ENCODE results near the gene CDH23.

CDH23 gene

DNA sequence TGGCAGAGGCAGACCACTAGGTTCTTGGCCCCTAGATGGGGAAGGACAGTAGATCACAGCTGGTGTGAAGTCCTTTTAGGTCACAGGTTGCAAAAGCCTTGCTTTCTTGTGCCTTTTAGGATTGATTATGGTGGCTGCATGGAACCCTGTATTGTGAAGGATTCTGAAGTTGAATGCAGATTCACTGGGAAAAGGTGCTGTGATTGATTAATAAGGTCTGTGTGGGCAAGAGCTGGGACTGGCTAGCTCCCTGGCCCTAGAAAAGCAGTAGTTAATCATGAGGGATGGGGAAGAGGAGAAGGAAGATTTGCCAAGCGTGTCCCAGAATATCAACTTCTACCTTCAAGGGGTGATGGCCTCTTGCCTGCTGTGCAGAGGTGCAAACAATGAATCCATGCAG is 105.5 kb downstream of the CDH23 start:
- H3K4me1 ChIP-seq (ENCODE audit: control insufficient read depth in 5 of 5, insufficient read depth in 5 of 5, low read length in 5 of 5), result peaks cover 0 to 15% (median 11%) of the 10 kb centered on the region in 5 donors
- no peak overlapping the region for H3K27ac ChIP-seq (ENCODE audit: low read depth, low read length)
- H3K9me3 ChIP-seq (ENCODE audit: control insufficient read depth in 5 of 5, low read length in 5 of 5), result no peaks in the 10 kb centered on the region
- H3K4me3 ChIP-seq (ENCODE audit: low read depth in 1 of 5, low read length in 5 of 5), result no peak overlapping the region
- no peaks in the 10 kb centered on the region for H3K27me3 ChIP-seq (ENCODE audit: control insufficient read depth in 5 of 5, insufficient read depth in 4 of 5, low read length in 5 of 5)
- H3K36me3 ChIP-seq (ENCODE audit: control insufficient read depth in 5 of 5, insufficient read depth in 5 of 5, low read length in 5 of 5), result no peaks in the 10 kb centered on the region
- H3K9ac ChIP-seq (ENCODE audit: low read length in 5 of 5), result no peak overlapping the region

GRCh38 chr10:71502851-71503250 is 106.1 kb downstream of the CDH23 start:
- no peaks in the 10 kb centered on the region for H3K36me3 ChIP-seq (ENCODE audit: control insufficient read depth in 5 of 5, insufficient read depth in 5 of 5, low read length in 5 of 5)

GRCh38 chr10:71504168-71504567 is 107.4 kb downstream of the CDH23 start:
- Histone ChIP-seq H3K36me3 (ENCODE audit: control insufficient read depth in 5 of 5, insufficient read depth in 5 of 5, low read length in 5 of 5) (no peaks in the 10 kb centered on the region), H3K9ac (ENCODE audit: low read length in 5 of 5) (no peak overlapping the region), H3K27me3 (ENCODE audit: control insufficient read depth in 5 of 5, insufficient read depth in 4 of 5, low read length in 5 of 5) (no peaks in the 10 kb centered on the region), H3K27ac (ENCODE audit: low read depth, low read length) (no peak overlapping the region), H3K9me3 (ENCODE audit: control insufficient read depth in 5 of 5, low read length in 5 of 5) (no peaks in the 10 kb centered on the region), H3K4me3 (ENCODE audit: low read depth in 1 of 5, low read length in 5 of 5) (no peak overlapping the region), H3K4me1 (ENCODE audit: control insufficient read depth in 5 of 5, insufficient read depth in 5 of 5, low read length in 5 of 5) (peaks cover 0 to 15% (median 9%) of the 10 kb centered on the region in 5 donors)

More at GRCh38 chr10:71502851-71503250, 106.1 kb downstream of the CDH23 start:
- no peaks in the 10 kb centered on the region for H3K9me3 ChIP-seq (ENCODE audit: control insufficient read depth in 5 of 5, low read length in 5 of 5)
- no peak overlapping the region for H3K4me3 ChIP-seq (ENCODE audit: low read depth in 1 of 5, low read length in 5 of 5)
- no peak overlapping the region for H3K27ac ChIP-seq (ENCODE audit: low read depth, low read length)
- no peaks in the 10 kb centered on the region for H3K27me3 ChIP-seq (ENCODE audit: control insufficient read depth in 5 of 5, insufficient read depth in 4 of 5, low read length in 5 of 5)
- peaks cover 0 to 15% (median 9%) of the 10 kb centered on the region in 5 donors for H3K4me1 ChIP-seq (ENCODE audit: control insufficient read depth in 5 of 5, insufficient read depth in 5 of 5, low read length in 5 of 5)
- H3K9ac ChIP-seq (ENCODE audit: low read length in 5 of 5), result no peak overlapping the region

GRCh38 chr10:71504570-71504969 is 107.8 kb downstream of the CDH23 start:
- no peak overlapping the region for H3K27ac ChIP-seq (ENCODE audit: low read depth, low read length)
- H3K27me3 ChIP-seq (ENCODE audit: control insufficient read depth in 5 of 5, insufficient read depth in 4 of 5, low read length in 5 of 5), result no peaks in the 10 kb centered on the region
- no peak overlapping the region for H3K4me3 ChIP-seq (ENCODE audit: low read depth in 1 of 5, low read length in 5 of 5)
- H3K36me3 ChIP-seq (ENCODE audit: control insufficient read depth in 5 of 5, insufficient read depth in 5 of 5, low read length in 5 of 5), result no peaks in the 10 kb centered on the region
- peaks cover 0 to 15% (median 9%) of the 10 kb centered on the region in 5 donors for H3K4me1 ChIP-seq (ENCODE audit: control insufficient read depth in 5 of 5, insufficient read depth in 5 of 5, low read length in 5 of 5)
- no peak overlapping the region for H3K9ac ChIP-seq (ENCODE audit: low read length in 5 of 5)
- H3K9me3 ChIP-seq (ENCODE audit: control insufficient read depth in 5 of 5, low read length in 5 of 5), result no peaks in the 10 kb centered on the region

DNA sequence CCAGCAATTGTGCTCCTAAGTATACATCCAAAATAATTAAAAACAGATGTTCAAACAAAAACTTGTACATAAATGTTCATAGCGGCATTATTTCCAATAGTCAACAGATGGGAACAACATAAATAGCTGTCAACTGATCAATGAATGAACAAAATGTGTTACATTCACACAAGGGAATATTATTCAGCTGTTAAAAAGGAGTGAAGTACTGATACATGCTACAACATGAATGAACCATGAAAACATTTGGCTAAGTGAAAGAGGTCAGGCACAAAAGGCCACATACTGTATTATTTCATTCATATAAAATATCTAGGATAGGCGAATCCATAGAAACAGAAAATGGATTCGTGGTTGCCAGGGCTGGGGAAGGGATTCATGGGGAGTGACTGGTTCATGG is 109.1 kb downstream of the CDH23 start:
- H3K27me3 ChIP-seq (ENCODE audit: control insufficient read depth in 5 of 5, insufficient read depth in 4 of 5, low read length in 5 of 5), result no peaks in the 10 kb centered on the region
- H3K36me3 ChIP-seq (ENCODE audit: control insufficient read depth in 5 of 5, insufficient read depth in 5 of 5, low read length in 5 of 5), result peaks cover 0 to 2% (median 0%) of the 10 kb centered on the region in 5 donors
- H3K4me1 ChIP-seq (ENCODE audit: control insufficient read depth in 5 of 5, insufficient read depth in 5 of 5, low read length in 5 of 5), result peaks cover 0 to 15% (median 9%) of the 10 kb centered on the region in 5 donors
- H3K27ac ChIP-seq (ENCODE audit: low read depth, low read length), result no peak overlapping the region
- no peak overlapping the region for H3K4me3 ChIP-seq (ENCODE audit: low read depth in 1 of 5, low read length in 5 of 5)
- no peaks in the 10 kb centered on the region for H3K9me3 ChIP-seq (ENCODE audit: control insufficient read depth in 5 of 5, low read length in 5 of 5)
- no peak overlapping the region for H3K9ac ChIP-seq (ENCODE audit: low read length in 5 of 5)

DNA sequence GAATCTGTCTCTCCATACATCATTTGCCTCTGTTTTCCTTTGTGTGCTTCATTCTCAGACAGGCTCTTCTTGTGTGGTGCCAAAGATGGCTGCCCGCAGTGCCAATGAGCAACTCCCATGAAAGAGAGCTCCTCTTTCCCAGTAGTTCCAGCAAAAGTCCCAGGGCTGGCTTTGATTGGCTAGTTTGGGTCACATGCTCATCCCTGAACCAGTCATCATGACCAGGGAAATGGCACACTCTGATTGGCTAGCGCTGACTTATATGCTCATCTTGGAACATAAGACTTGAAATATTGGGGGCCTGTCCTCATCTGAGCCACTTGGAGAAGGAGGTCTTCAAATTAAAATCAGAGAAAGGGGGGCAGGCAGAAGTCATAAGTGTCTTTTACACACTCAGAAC is 112.7 kb downstream of the CDH23 start:
- H3K27me3 ChIP-seq (ENCODE audit: control insufficient read depth in 5 of 5, insufficient read depth in 4 of 5, low read length in 5 of 5), result no peaks in the 10 kb centered on the region
- H3K27ac ChIP-seq (ENCODE audit: low read depth, low read length), result no peak overlapping the region
- no peaks in the 10 kb centered on the region for H3K9me3 ChIP-seq (ENCODE audit: control insufficient read depth in 5 of 5, low read length in 5 of 5)
- H3K4me1 ChIP-seq (ENCODE audit: control insufficient read depth in 5 of 5, insufficient read depth in 5 of 5, low read length in 5 of 5), result peaks cover 0 to 11% (median 9%) of the 10 kb centered on the region in 5 donors
- peaks cover 0 to 3% (median 0%) of the 10 kb centered on the region in 5 donors for H3K36me3 ChIP-seq (ENCODE audit: control insufficient read depth in 5 of 5, insufficient read depth in 5 of 5, low read length in 5 of 5)
- no peak overlapping the region for H3K9ac ChIP-seq (ENCODE audit: low read length in 5 of 5)
- H3K4me3 ChIP-seq (ENCODE audit: low read depth in 1 of 5, low read length in 5 of 5), result no peak overlapping the region

- Histone ChIP-seq H3K27me3 (ENCODE audit: control insufficient read depth in 5 of 5, insufficient read depth in 4 of 5, low read length in 5 of 5) (no peaks in the 10 kb centered on the region), H3K27ac (ENCODE audit: low read depth, low read length) (no peak overlapping the region), H3K4me1 (ENCODE audit: control insufficient read depth in 5 of 5, insufficient read depth in 5 of 5, low read length in 5 of 5) (no peaks in the 10 kb centered on the region), H3K36me3 (ENCODE audit: control insufficient read depth in 5 of 5, insufficient read depth in 5 of 5, low read length in 5 of 5) (peaks cover 0 to 3% (median 0%) of the 10 kb centered on the region in 5 donors), H3K4me3 (ENCODE audit: low read depth in 1 of 5, low read length in 5 of 5) (no peak overlapping the region), H3K9ac (ENCODE audit: low read length in 5 of 5) (no peak overlapping the region), H3K9me3 (ENCODE audit: control insufficient read depth in 5 of 5, low read length in 5 of 5) (no peaks in the 10 kb centered on the region)
These were observed 114.5 kb downstream of the CDH23 start for GRCh38 chr10:71511206-71511605.

DNA sequence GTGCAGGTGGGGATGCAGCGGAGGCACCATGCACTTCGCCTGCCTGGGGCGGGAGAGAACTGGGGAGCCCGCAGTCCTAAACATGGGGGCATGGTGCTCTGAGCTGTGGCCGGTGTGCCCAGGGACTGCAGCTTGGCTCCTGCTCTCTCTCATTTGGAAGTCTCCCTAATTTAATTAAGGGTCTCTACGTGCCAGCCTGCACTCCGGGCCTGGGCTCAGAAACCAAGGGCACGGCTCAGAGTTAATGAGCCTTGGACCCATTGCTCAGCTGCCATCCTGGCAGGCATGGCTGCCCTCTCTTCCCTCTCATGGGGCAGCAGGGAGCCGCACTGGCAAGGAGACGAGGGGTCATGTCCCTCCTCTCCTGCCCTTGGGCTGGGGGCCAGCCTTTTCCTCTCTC is 115.6 kb downstream of the CDH23 start:
- Histone ChIP-seq H3K4me3 (ENCODE audit: low read depth in 1 of 5, low read length in 5 of 5) (no peak overlapping the region), H3K9ac (ENCODE audit: low read length in 5 of 5) (no peak overlapping the region), H3K36me3 (ENCODE audit: control insufficient read depth in 5 of 5, insufficient read depth in 5 of 5, low read length in 5 of 5) (peaks cover 0 to 6% (median 0%) of the 10 kb centered on the region in 5 donors), H3K27me3 (ENCODE audit: control insufficient read depth in 5 of 5, insufficient read depth in 4 of 5, low read length in 5 of 5) (no peaks in the 10 kb centered on the region), H3K9me3 (ENCODE audit: control insufficient read depth in 5 of 5, low read length in 5 of 5) (no peaks in the 10 kb centered on the region), H3K27ac (ENCODE audit: low read depth, low read length) (no peak overlapping the region), H3K4me1 (ENCODE audit: control insufficient read depth in 5 of 5, insufficient read depth in 5 of 5, low read length in 5 of 5) (no peaks in the 10 kb centered on the region)

GRCh38 chr10:71512761-71513539 is 116.2 kb downstream of the CDH23 start:
- no peak overlapping the region for H3K27ac ChIP-seq (ENCODE audit: low read depth, low read length)
- H3K4me3 ChIP-seq (ENCODE audit: low read depth in 1 of 5, low read length in 5 of 5), result no peak overlapping the region
- no peak overlapping the region for H3K9ac ChIP-seq (ENCODE audit: low read length in 5 of 5)
- no peaks in the 10 kb centered on the region for H3K4me1 ChIP-seq (ENCODE audit: control insufficient read depth in 5 of 5, insufficient read depth in 5 of 5, low read length in 5 of 5)
- no peaks in the 10 kb centered on the region for H3K27me3 ChIP-seq (ENCODE audit: control insufficient read depth in 5 of 5, insufficient read depth in 4 of 5, low read length in 5 of 5)
- H3K36me3 ChIP-seq (ENCODE audit: control insufficient read depth in 5 of 5, insufficient read depth in 5 of 5, low read length in 5 of 5), result peaks cover 0 to 6% (median 0%) of the 10 kb centered on the region in 5 donors
- H3K9me3 ChIP-seq (ENCODE audit: control insufficient read depth in 5 of 5, low read length in 5 of 5), result no peaks in the 10 kb centered on the region

GRCh38 chr10:71513540-71513853 is 116.8 kb downstream of the CDH23 start:
- Histone ChIP-seq H3K4me1 (ENCODE audit: control insufficient read depth in 5 of 5, insufficient read depth in 5 of 5, low read length in 5 of 5) (no peaks in the 10 kb centered on the region), H3K4me3 (ENCODE audit: low read depth in 1 of 5, low read length in 5 of 5) (no peak overlapping the region), H3K27me3 (ENCODE audit: control insufficient read depth in 5 of 5, insufficient read depth in 4 of 5, low read length in 5 of 5) (no peaks in the 10 kb centered on the region), H3K9ac (ENCODE audit: low read length in 5 of 5) (no peak overlapping the region), H3K27ac (ENCODE audit: low read depth, low read length) (no peak overlapping the region), H3K36me3 (ENCODE audit: control insufficient read depth in 5 of 5, insufficient read depth in 5 of 5, low read length in 5 of 5) (peaks cover 0 to 6% (median 0%) of the 10 kb centered on the region in 5 donors), H3K9me3 (ENCODE audit: control insufficient read depth in 5 of 5, low read length in 5 of 5) (no peaks in the 10 kb centered on the region)

All from subcutaneous abdominal adipose tissue (tissue), 5 donors.